PC-9 (cell line): ENCODE results near the gene CRYZL1. TPM values are rescaled to one million over a fixed set of nuclear protein-coding genes. Genes with fewer than 3 reads are reported as not detected.
A peak's percentile ranks its signal among the peaks of the same experiment; 100 is the strongest.

Experiments used
- BruUV-seq: library from RNA; stranded (reverse); fragments of 400-500 nt; replicated peaks from 2 replicates; lab custom pipeline; 2021; lab: Mats Ljungman, UMichigan
- CTCF ChIA-PET: fragments of 300-600 bp; sonication (Branson Sonifier 250); formaldehyde crosslinking; loops from one replicate; lab custom pipeline; 2022; ENCODE audit warnings: antibody characterized with exemption; lab: Charles Lee
- POLR2A ChIA-PET: fragments of 300-600 bp; sonication (Branson Sonifier 250); formaldehyde crosslinking; loops from one replicate; lab custom pipeline; 2022; ENCODE audit warnings: antibody characterized with exemption; ENCODE audit not compliant: unreplicated experiment; lab: Charles Lee
- DNase-seq, 2 experiments: peaks; one replicate each; pipeline versions ENCODE4 v3.0.0 to v3.0.0-alpha.2; 2015 to 2022; ENCODE audit warnings: mixed read lengths in 1 of 2
- H2AFZ ChIP-seq: fragments of 200-600 bp; sonication (generic); 2 replicates; pipeline ENCODE4 v1.8.1; 2017; ENCODE audit warnings: antibody characterized with exemption
- H3F3A ChIP-seq: fragments of 200-600 bp; sonication (generic); 2 replicates; pipeline ENCODE4 v1.8.1; 2017; ENCODE audit warnings: antibody characterized with exemption, mild to moderate bottlenecking, low read depth; ENCODE audit not compliant: insufficient read depth
- H3K27ac ChIP-seq: fragments of 200-600 bp; sonication (generic); 2 replicates; pipeline ENCODE4 v1.6.1; 2016; ENCODE audit warnings: mixed run types
- H3K27me3 ChIP-seq: fragments of 200-600 bp; sonication (generic); 2 replicates; pipeline ENCODE4 v1.6.1; 2016; ENCODE audit warnings: low read depth, mixed run types; ENCODE audit not compliant: insufficient read depth
- H3K36me3 ChIP-seq: fragments of 200-600 bp; sonication (generic); 2 replicates; pipeline ENCODE4 v1.6.1; 2016; ENCODE audit warnings: low read depth, mixed run types
- H3K4me1 ChIP-seq: fragments of 200-600 bp; sonication (generic); replicated peaks from 2 replicates; pipeline ENCODE4 v1.6.1; 2016; ENCODE audit warnings: mixed run types; ENCODE audit not compliant: insufficient read depth
- H3K4me2 ChIP-seq: fragments of 200-600 bp; sonication (generic); 2 replicates; pipeline ENCODE4 v1.6.1; 2017; ENCODE audit warnings: mixed run types
- H3K4me3 ChIP-seq: fragments of 200-600 bp; sonication (generic); 2 replicates; pipeline ENCODE4 v1.6.1; 2016; ENCODE audit warnings: mixed run types
- H3K79me2 ChIP-seq: fragments of 200-600 bp; sonication (generic); 2 replicates; pipeline ENCODE4 v1.6.1; 2017; ENCODE audit warnings: low read depth, mixed run types
- H3K9me2 ChIP-seq: fragments of 200-600 bp; sonication (generic); 2 replicates; pipeline ENCODE4 v1.8.1; 2017; ENCODE audit warnings: mild to moderate bottlenecking; ENCODE audit not compliant: insufficient read depth
- H3K9me3 ChIP-seq: fragments of 200-600 bp; sonication (generic); 2 replicates; pipeline ENCODE4 v1.8.1; 2016; ENCODE audit warnings: low read depth; ENCODE audit not compliant: insufficient read depth
- H4K20me1 ChIP-seq: fragments of 200-600 bp; sonication (generic); 2 replicates; pipeline ENCODE4 v1.8.1; 2017; ENCODE audit not compliant: insufficient read depth
- EZH2 ChIP-seq: fragments of 200-600 bp; sonication (generic); IDR thresholded peaks from 2 replicates; pipeline ENCODE4 v1.8.0; 2017; ENCODE audit warnings: antibody characterized with exemption, low read depth
- intact Hi-C: fragments of 100-400 bp; cut with micrococcal nuclease; formaldehyde crosslinking; loops from one replicate; pipeline ENCODE4 v1.10.0; 2022; ENCODE audit not compliant: unreplicated experiment
- total RNA-seq: library from RNA; stranded (reverse); gene quantifications from 2 replicates; pipeline ENCODE4 v1.2.3, GENCODE V29; 2021
- TF ChIP-seq, protein P1 (sequence below): fragments of 200-600 bp; sonication (generic); conservative IDR thresholded peaks from 2 replicates; pipeline ENCODE4 v1.6.1; 2017; ENCODE audit warnings: mixed run types, antibody characterized with exemption, mild to moderate bottlenecking, moderate library complexity

The CRYZL1 gene
- total RNA-seq, 1 experiment from 2014 or later, result 22.4 TPM

DNA sequence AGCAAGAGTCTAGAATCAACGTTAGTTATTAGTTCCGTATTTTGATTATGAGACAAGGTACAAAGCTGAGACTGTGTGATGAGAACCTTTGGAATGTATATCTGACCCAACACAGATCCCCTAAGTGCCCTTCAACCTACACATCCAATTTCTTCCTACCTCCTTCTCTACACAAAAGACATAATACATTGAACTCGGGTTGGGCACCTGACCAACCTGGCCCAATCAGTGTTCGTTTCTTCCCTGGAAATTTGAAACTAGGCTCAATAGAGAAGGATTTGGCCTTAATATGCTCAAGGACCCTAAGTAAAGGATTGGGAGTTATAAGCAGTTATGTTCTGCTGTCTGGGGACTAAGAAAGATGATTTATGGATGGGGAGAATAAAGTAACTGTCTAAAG lies 12.9 kb upstream of the CRYZL1 start:
- no peaks in the 10 kb centered on the region for H4K20me1 ChIP-seq
- no peaks in the 10 kb centered on the region for H3K9me3 ChIP-seq
- H3K27ac ChIP-seq, result 0 out of 2 replicates have a peak overlapping the region, but pooled peaks have one; percentile 73
- TF ChIP-seq EZH2, result no peak
- TF ChIP-seq, protein P1, sequence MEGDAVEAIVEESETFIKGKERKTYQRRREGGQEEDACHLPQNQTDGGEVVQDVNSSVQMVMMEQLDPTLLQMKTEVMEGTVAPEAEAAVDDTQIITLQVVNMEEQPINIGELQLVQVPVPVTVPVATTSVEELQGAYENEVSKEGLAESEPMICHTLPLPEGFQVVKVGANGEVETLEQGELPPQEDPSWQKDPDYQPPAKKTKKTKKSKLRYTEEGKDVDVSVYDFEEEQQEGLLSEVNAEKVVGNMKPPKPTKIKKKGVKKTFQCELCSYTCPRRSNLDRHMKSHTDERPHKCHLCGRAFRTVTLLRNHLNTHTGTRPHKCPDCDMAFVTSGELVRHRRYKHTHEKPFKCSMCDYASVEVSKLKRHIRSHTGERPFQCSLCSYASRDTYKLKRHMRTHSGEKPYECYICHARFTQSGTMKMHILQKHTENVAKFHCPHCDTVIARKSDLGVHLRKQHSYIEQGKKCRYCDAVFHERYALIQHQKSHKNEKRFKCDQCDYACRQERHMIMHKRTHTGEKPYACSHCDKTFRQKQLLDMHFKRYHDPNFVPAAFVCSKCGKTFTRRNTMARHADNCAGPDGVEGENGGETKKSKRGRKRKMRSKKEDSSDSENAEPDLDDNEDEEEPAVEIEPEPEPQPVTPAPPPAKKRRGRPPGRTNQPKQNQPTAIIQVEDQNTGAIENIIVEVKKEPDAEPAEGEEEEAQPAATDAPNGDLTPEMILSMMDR, result no peak
- no peaks in the 10 kb centered on the region for H3K36me3 ChIP-seq
- H3K4me2 ChIP-seq, result no peak overlapping the region
- no peak for DNase-seq
- H3K9me2 ChIP-seq, result no peaks in the 10 kb centered on the region
- BruUV-seq, result no TSS peak
- H3K4me3 ChIP-seq, result no peak overlapping the region
- intact Hi-C loops, result no loop called here
- peaks cover 16% of the 10 kb centered on the region; the same call in 1 of the 2 replicates for H3F3A ChIP-seq
- peaks cover 14% of the 10 kb centered on the region for H3K4me1 ChIP-seq
- CTCF ChIA-PET, result no interaction called here
- H2AFZ ChIP-seq, result no peak overlapping the region
- no peaks in the 10 kb centered on the region for H3K27me3 ChIP-seq
- H3K79me2 ChIP-seq, result peaks cover 23% of the 10 kb centered on the region
- POLR2A ChIA-PET, result no interaction called here

DNA sequence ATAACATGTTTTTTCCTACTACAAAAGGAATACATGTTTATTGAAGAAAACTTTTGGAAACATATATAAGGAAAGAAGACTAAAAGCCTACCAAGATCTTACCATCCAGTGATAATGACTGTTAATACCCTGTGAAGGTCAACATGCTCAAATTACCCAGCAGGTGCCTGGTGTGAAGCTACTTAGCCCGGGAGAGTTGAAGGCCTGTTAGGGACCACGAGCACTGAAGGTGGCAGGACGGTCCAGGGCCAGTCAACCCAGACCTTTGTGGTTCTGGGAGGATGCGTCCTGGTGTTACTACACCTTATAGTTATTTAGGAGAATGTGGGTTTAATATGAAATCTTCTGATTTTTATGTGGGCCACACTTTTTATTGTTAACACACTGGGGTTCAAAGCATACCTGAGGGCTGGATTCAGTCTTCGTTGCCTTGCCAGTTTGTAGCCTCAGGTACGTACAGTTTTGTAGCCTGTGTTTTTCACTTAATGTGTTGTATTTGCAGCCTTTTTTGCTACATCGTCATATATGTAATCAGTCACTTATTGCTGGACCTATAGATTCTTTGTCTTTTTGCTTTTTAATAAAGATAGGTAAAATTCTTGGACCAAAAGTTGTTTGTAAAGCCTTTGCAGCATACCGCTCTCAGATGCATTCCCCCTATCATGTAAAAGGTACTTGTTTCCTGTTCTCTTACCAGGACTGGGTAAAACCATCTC lies 10.6 kb upstream of the CRYZL1 start:
- no TSS peak for BruUV-seq
- Histone ChIP-seq H4K20me1 (no peaks in the 10 kb centered on the region), H3K4me3 (no peak overlapping the region), H3K27me3 (no peaks in the 10 kb centered on the region), H3K4me2 (no peak overlapping the region), H3K79me2 (peaks cover 26% of the 10 kb centered on the region), H3K9me2 (no peaks in the 10 kb centered on the region), H3K27ac (no peak overlapping the region), H2AFZ (no peak overlapping the region), H3K9me3 (no peaks in the 10 kb centered on the region), H3F3A (peaks cover 16% of the 10 kb centered on the region; the same call in 1 of the 2 replicates), H3K36me3 (no peaks in the 10 kb centered on the region), H3K4me1 (peaks cover 14% of the 10 kb centered on the region)
- TF ChIP-seq, protein P1, result no peak
- TF ChIP-seq EZH2, result no peak
- intact Hi-C loops, result no loop called here
- CTCF ChIA-PET, result no interaction called here
- no peak for DNase-seq
- POLR2A ChIA-PET, result no interaction called here

DNA sequence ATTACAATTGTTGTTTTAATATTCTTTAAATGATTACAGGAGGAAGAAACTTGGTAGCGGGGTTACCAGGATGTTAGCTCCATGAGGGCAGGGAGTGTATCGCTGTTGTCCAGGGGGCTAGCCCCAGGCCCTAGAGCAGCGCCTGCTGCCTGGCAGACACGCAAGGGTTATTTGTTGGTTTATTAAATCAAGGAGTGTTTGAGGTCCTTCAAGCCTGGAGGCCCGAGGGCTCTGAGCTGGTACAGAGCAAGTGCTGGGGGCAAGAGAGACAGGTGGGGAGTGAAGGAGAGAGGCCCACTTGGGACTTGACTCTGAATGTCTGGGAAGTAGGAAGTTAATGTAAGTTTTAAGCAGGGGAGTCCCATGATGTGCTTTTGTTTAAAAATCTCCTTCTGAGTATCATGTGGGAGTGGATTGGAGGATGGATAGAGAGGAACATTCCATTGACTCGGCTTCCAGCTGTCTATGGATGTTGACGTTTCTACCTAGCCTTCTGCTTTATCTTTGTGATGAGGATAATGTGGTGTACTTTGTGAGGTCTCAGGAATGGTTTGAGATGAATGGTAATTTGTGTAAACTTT lies 9.5 kb upstream of the CRYZL1 start:
- POLR2A ChIA-PET, result no interaction called here
- peaks cover 9% of the 10 kb centered on the region for H3K4me1 ChIP-seq
- no peak overlapping the region for H3K27ac ChIP-seq
- H3K79me2 ChIP-seq, result peaks cover 37% of the 10 kb centered on the region
- BruUV-seq, result no TSS peak
- TF ChIP-seq, protein P1, result no peak
- TF ChIP-seq EZH2, result no peak
- CTCF ChIA-PET, result no interaction called here
- no peaks in the 10 kb centered on the region for H3K27me3 ChIP-seq
- no peak overlapping the region for H2AFZ ChIP-seq
- no peak overlapping the region for H3K4me2 ChIP-seq
- H3F3A ChIP-seq, result peaks cover 8% of the 10 kb centered on the region; the same call in 1 of the 2 replicates
- H4K20me1 ChIP-seq, result no peaks in the 10 kb centered on the region
- intact Hi-C loops, result no loop called here
- DNase-seq, result no peak
- no peaks in the 10 kb centered on the region for H3K36me3 ChIP-seq
- H3K9me2 ChIP-seq, result no peaks in the 10 kb centered on the region
- H3K9me3 ChIP-seq, result no peaks in the 10 kb centered on the region
- no peak overlapping the region for H3K4me3 ChIP-seq
